SK-N-SH (cell line): Measurements from ENCODE around the gene USP10. TPM values are rescaled to one million over a fixed set of nuclear protein-coding genes. Genes with fewer than 3 reads are reported as not detected.

Source experiments
- CTCF ChIA-PET: fragments of 300-600, 350-600 bp; formaldehyde crosslinking; extraction: SDS; loops from one replicate; lab custom pipeline; 2021; lab: Yijun Ruan, JAX
- POLR2A ChIA-PET: fragments of 350-600 bp; sonication (Branson Sonifier 250); formaldehyde crosslinking; extraction: SDS; loops from one replicate; lab custom pipeline; 2020; ENCODE audit warnings: antibody characterized with exemption, inconsistent platforms; lab: Yijun Ruan, JAX
- DNase-seq: peaks from one replicate; pipeline ENCODE4 v3.0.0; 2012
- H2AFZ ChIP-seq: fragments of 200-600 bp; sonication (generic); 2 replicates; pipeline ENCODE4 v1.8.1; 2016; ENCODE audit warnings: antibody characterized with exemption, mild to moderate bottlenecking, low read depth
- H3F3A ChIP-seq: fragments of 200-600 bp; sonication (generic); replicated peaks from 2 replicates; pipeline ENCODE3; 2016; ENCODE audit warnings: antibody characterized with exemption, mild to moderate bottlenecking; ENCODE audit not compliant: insufficient read depth
- H3K27ac ChIP-seq, 2 experiments: fragments of 200-500 bp in 1 of 2; fragments of 200-600 bp in 1 of 2; sonication (Bioruptor generic) in 1 of 2; sonication (generic), shearing (Covaris generic) in 1 of 2; 2 replicates each; pipeline versions ENCODE4 v1.5.1 to v1.6.1; 2014 to 2016; ENCODE audit warnings: low read depth in 2 of 2, inconsistent platforms in 1 of 2, low read length in 1 of 2, mild to moderate bottlenecking in 1 of 2, mixed read lengths in 1 of 2
- H3K27me3 ChIP-seq: fragments of 200-600 bp; sonication (generic), shearing (Covaris generic); 2 replicates; pipeline ENCODE4 v1.6.1; 2016; ENCODE audit warnings: mixed run types; ENCODE audit not compliant: insufficient read depth
- H3K36me3 ChIP-seq, 2 experiments: fragments of 200-500 bp in 1 of 2; fragments of 200-600 bp in 1 of 2; sonication (Bioruptor generic) in 1 of 2; sonication (generic) in 1 of 2; replicated peaks in 1 of 2; 2 replicates each; pipeline versions ENCODE3 to v1.5.1; 2014 to 2016; ENCODE audit warnings: low read length in 1 of 2, mild to moderate bottlenecking in 1 of 2; ENCODE audit not compliant: insufficient read depth in 2 of 2, control insufficient read depth in 1 of 2
- H3K4me1 ChIP-seq, 2 experiments: fragments of 200-500 bp in 1 of 2; fragments of 200-600 bp in 1 of 2; sonication (Bioruptor generic) in 1 of 2; sonication (generic), shearing (Covaris generic) in 1 of 2; 2 replicates each; pipeline versions ENCODE4 v1.5.1 to v1.6.1; 2014 to 2016; ENCODE audit warnings: low read depth in 1 of 2, low read length in 1 of 2, mixed run types in 1 of 2; ENCODE audit not compliant: insufficient read depth in 2 of 2, control insufficient read depth in 1 of 2
- H3K4me2 ChIP-seq: fragments of 200-600 bp; sonication (generic), shearing (Covaris generic); 2 replicates; pipeline ENCODE4 v1.6.1; 2017; ENCODE audit warnings: mixed run types
- H3K4me3 ChIP-seq, 2 experiments: fragments of 200-500 bp in 1 of 2; fragments of 200-600 bp in 1 of 2; sonication (Bioruptor generic) in 1 of 2; sonication (generic), shearing (Covaris generic) in 1 of 2; 2 replicates each; pipeline versions ENCODE4 v1.5.1 to v1.8.1; 2014 to 2016; ENCODE audit warnings: low read depth in 2 of 2, inconsistent platforms in 1 of 2, low read length in 1 of 2, mild to moderate bottlenecking in 1 of 2, mixed read lengths in 1 of 2, moderate library complexity in 1 of 2
- H3K79me2 ChIP-seq: fragments of 200-600 bp; sonication (generic); 2 replicates; pipeline ENCODE4 v1.8.1; 2017; ENCODE audit warnings: mild to moderate bottlenecking; ENCODE audit not compliant: insufficient read depth
- H3K9ac ChIP-seq: fragments of 200-600 bp; sonication (generic); 2 replicates; pipeline ENCODE4 v1.6.1; 2017; ENCODE audit warnings: mixed run types
- H3K9me2 ChIP-seq: fragments of 200-600 bp; sonication (generic); 2 replicates; pipeline ENCODE4 v1.6.1; 2017; ENCODE audit warnings: mixed run types
- H3K9me3 ChIP-seq: fragments of 200-600 bp; sonication (generic); 2 replicates; pipeline ENCODE4 v1.6.1; 2017; ENCODE audit warnings: mixed run types, mild to moderate bottlenecking, moderate library complexity
- H4K20me1 ChIP-seq: fragments of 200-600 bp; sonication (generic); 2 replicates; pipeline ENCODE4 v1.6.1; 2017; ENCODE audit warnings: mild to moderate bottlenecking, mixed run types; ENCODE audit not compliant: insufficient read depth
- CTCF ChIP-seq: fragments of 200-600 bp; sonication (generic); IDR thresholded peaks from 2 replicates; pipeline ENCODE4 v1.6.1; 2017; ENCODE audit warnings: antibody characterized with exemption, mild to moderate bottlenecking, moderate library complexity
- ELF1 ChIP-seq: IDR thresholded peaks from 2 replicates; pipeline ENCODE4 v1.4.0; 2012
- EZH2phosphoT487 ChIP-seq: fragments of 200-600 bp; sonication (generic); IDR thresholded peaks from 2 replicates; pipeline ENCODE4 v1.6.1; 2017; ENCODE audit warnings: low read depth, mixed run types, mild to moderate bottlenecking, antibody characterized with exemption, moderate library complexity, borderline replicate concordance
- FOSL2 ChIP-seq: IDR thresholded peaks from 2 replicates; pipeline ENCODE4 v1.4.0; 2012; ENCODE audit warnings: low read depth, mild to moderate bottlenecking, moderate library complexity, borderline replicate concordance
- FOXJ3 ChIP-seq: sonication (generic); formaldehyde crosslinking; IDR thresholded peaks from 2 replicates; pipeline ENCODE4 v1.5.1; 2020; ENCODE audit warnings: mild to moderate bottlenecking, missing genetic modification reagents
- IRF3 ChIP-seq: fragments of 150-350 bp; IDR thresholded peaks from 2 replicates; pipeline ENCODE4 v1.6.1; 2016; ENCODE audit warnings: mild to moderate bottlenecking, low read depth, low read length
- MAX ChIP-seq: IDR thresholded peaks from 2 replicates; pipeline ENCODE4 v1.4.0; 2012; ENCODE audit warnings: low read depth
- MEF2A ChIP-seq: IDR thresholded peaks from 2 replicates; pipeline ENCODE4 v1.4.0; 2012; ENCODE audit warnings: low read depth, borderline replicate concordance
- NFIC ChIP-seq: IDR thresholded peaks from 2 replicates; pipeline ENCODE4 v1.4.0; 2012; ENCODE audit warnings: borderline replicate concordance
- NRF1 ChIP-seq: IDR thresholded peaks from 2 replicates; pipeline ENCODE4 v1.6.1; 2012; ENCODE audit warnings: low read depth, mild to moderate bottlenecking, low read length
- POLR2AphosphoS5 ChIP-seq: IDR thresholded peaks from 2 replicates; pipeline ENCODE4 v1.6.1; 2012; ENCODE audit warnings: low read depth, low read length
- REST ChIP-seq: IDR thresholded peaks from 2 replicates; pipeline ENCODE4 v1.6.1; 2012; ENCODE audit warnings: mild to moderate bottlenecking, low read depth, low read length, moderate library complexity
- SMC3 ChIP-seq: IDR thresholded peaks from 2 replicates; pipeline ENCODE4 v1.6.1; 2012; ENCODE audit warnings: low read depth, low read length, improper control_type of control experiment
- TCF12 ChIP-seq: IDR thresholded peaks from 2 replicates; pipeline ENCODE4 v1.4.0; 2012
- YY1 ChIP-seq: IDR thresholded peaks from 2 replicates; pipeline ENCODE4 v1.4.0; 2012; ENCODE audit warnings: low read depth, mild to moderate bottlenecking
- WGBS: methylation state at CpG from one replicate; pipeline ENCODE4 v1.1.6; 2017; ENCODE audit warnings: low lambda C conversion rate; 5-methylcytosine and 5-hydroxymethylcytosine counted together
- polyA plus RNA-seq, 3 experiments: library from polyadenylated mRNA; depleted of rRNA; stranded (reverse); fragments of >200 nt; gene quantifications; 2 replicates each; pipeline ENCODE4 v1.2.3, GENCODE V29; 2012

The USP10 gene
- polyA plus RNA-seq, 1 of the 3 experiments (the other 2 are of a cell fraction): 49.2 TPM

GRCh38 chr16:84823926-84824325 lies 124.1 kb downstream of the USP10 start:
- CTCF ChIA-PET: interaction anchor here (0.6 to 1.1 kb wide), 3 partner anchors 12 to 176 kb away, joined by 3 read pairs; no protein-coding TSS in a partner anchor
- no peak overlapping the region for H3K27ac ChIP-seq
- peaks cover 10 to 32% of the 10 kb centered on the region in 2 experiments; a peak in 3 of 4 replicates for H3K4me1 ChIP-seq
- 72% methylated on average over 5 of the region's 5 CpGs for WGBS
- H3K9me3 ChIP-seq: no peaks in the 10 kb centered on the region
- no peak overlapping the region for H3K4me3 ChIP-seq
- POLR2A ChIA-PET: interaction anchor here (0.6 to 0.8 kb wide), 2 partner anchors 74 to 206 kb away, joined by 3 to 4 read pairs; no protein-coding TSS in a partner anchor
- no peak for TF ChIP-seq REST
- TF ChIP-seq FOXJ3: no peak
- no peak for TF ChIP-seq NRF1
- TF ChIP-seq ELF1: no peak
- TF ChIP-seq EZH2phosphoT487: no peak
- no peak for TF ChIP-seq YY1
- TF ChIP-seq FOSL2: no peak
- no peak for TF ChIP-seq IRF3
- no peak for TF ChIP-seq SMC3
- TF ChIP-seq POLR2AphosphoS5: no peak
- TF ChIP-seq MAX: no peak
- TF ChIP-seq TCF12: no peak
- TF ChIP-seq CTCF: no peak
- no peak for TF ChIP-seq MEF2A
- TF ChIP-seq NFIC: no peak
- H3K79me2 ChIP-seq: no peaks in the 10 kb centered on the region
- H3K9ac ChIP-seq: no peak overlapping the region
- peaks cover 14% of the 10 kb centered on the region for H3F3A ChIP-seq
- H3K4me2 ChIP-seq: no peak overlapping the region
- no peaks in the 10 kb centered on the region for H3K9me2 ChIP-seq
- no peak for DNase-seq
- H4K20me1 ChIP-seq: no peaks in the 10 kb centered on the region
- H3K27me3 ChIP-seq: no peaks in the 10 kb centered on the region
- H2AFZ ChIP-seq: no peak overlapping the region
- H3K36me3 ChIP-seq: no peaks in the 10 kb centered on the region
